SIG-M5 (cell line): ENCODE measurements around the gene ZSWIM6.

ENCODE experiments used
- DNase-seq: peaks from one replicate; lab custom pipeline; 2025; lab: John Stamatoyannopoulos, UW

ZSWIM6 gene

GRCh38 chr5:61595426-61595825 is 263.4 kb downstream of the ZSWIM6 start:
- DNase-seq: no peak
